Spleen (tissue), 11 donors: ENCODE measurements around the gene CCDC120. TPM values are rescaled to one million over a fixed set of nuclear protein-coding genes. Genes with fewer than 3 reads are reported as not detected.
A peak's percentile ranks its signal among the peaks of the same experiment; 100 is the strongest.

Experiments
- DNase-seq: peaks from one replicate; pipeline ENCODE4 v3.0.0-alpha.2; 2020
- H3K27ac ChIP-seq, 8 donors: fragments of 200-600 bp; sonication (generic) in 7 of 8; 1 replicate in 4 of 8; 2 replicates in 4 of 8; pipeline versions ENCODE4 v1.5.0 to v1.8.0; 2016 to 2021; ENCODE audit warnings: inconsistent platforms in 4 of 8, mild to moderate bottlenecking in 4 of 8, moderate library complexity in 1 of 8
- H3K27me3 ChIP-seq, 7 donors: fragments of 200-600 bp; sonication (generic) in 6 of 7; replicated peaks in 1 of 7; 1 replicate in 4 of 7; 2 replicates in 3 of 7; pipeline versions ENCODE4 v1.5.0 to v1.8.0; 2016 to 2021; ENCODE audit warnings: inconsistent platforms in 3 of 7, mild to moderate bottlenecking in 1 of 7
- H3K36me3 ChIP-seq, 6 donors: fragments of 200-600 bp; sonication (generic) in 5 of 6; 1 replicate in 4 of 6; 2 replicates in 2 of 6; pipeline versions ENCODE4 v1.5.0 to v1.8.0; 2016 to 2021; ENCODE audit warnings: inconsistent platforms in 2 of 6
- H3K4me1 ChIP-seq, 6 donors: fragments of 200-600 bp; sonication (generic) in 5 of 6; 1 replicate in 3 of 6; 2 replicates in 3 of 6; pipeline versions ENCODE4 v1.5.0 to v1.8.0; 2016 to 2021; ENCODE audit warnings: inconsistent platforms in 3 of 6
- H3K4me3 ChIP-seq, 8 donors: fragments of 200-600 bp; sonication (generic) in 7 of 8; 1 replicate in 4 of 8; 2 replicates in 4 of 8; pipeline versions ENCODE4 v1.5.0 to v1.8.0; 2016 to 2021; ENCODE audit warnings: inconsistent platforms in 4 of 8, mild to moderate bottlenecking in 4 of 8, moderate library complexity in 2 of 8
- H3K9me3 ChIP-seq, 8 donors: fragments of 200-600 bp; sonication (generic) in 7 of 8; 1 replicate in 4 of 8; 2 replicates in 4 of 8; pipeline versions ENCODE4 v1.5.0 to v1.8.0; 2016 to 2021; ENCODE audit warnings: inconsistent platforms in 4 of 8
- CTCF ChIP-seq, 11 experiments: fragments of 200-600 bp in 7 of 11; fragments of 450-650 bp in 4 of 11; sonication (generic) in 4 of 11; IDR thresholded peaks in 8 of 11; conservative IDR thresholded peaks in 3 of 11; 1 replicate in 7 of 11; 2 replicates in 4 of 11; pipeline versions ENCODE4 v1.4.0 to v1.8.0; 2016 to 2021; ENCODE audit warnings: antibody characterized with exemption in 11 of 11, inconsistent platforms in 4 of 11, mild to moderate bottlenecking in 1 of 11
- POLR2A ChIP-seq, 3 donors: fragments of 450-650 bp; IDR thresholded peaks; one replicate each; pipeline ENCODE4 v1.5.1; 2017; ENCODE audit warnings: antibody characterized with exemption in 3 of 3, mild to moderate bottlenecking in 1 of 3
- POLR2AphosphoS5 ChIP-seq, 3 donors: sonication (generic); formaldehyde crosslinking; IDR thresholded peaks; one replicate each; pipeline ENCODE4 v1.5.1; 2017; ENCODE audit warnings: antibody characterized with exemption in 3 of 3
- WGBS, 5 donors: extraction: QIAGEN DNeasy Blood & Tissue Kit in 3 of 5; methylation state at CpG; one replicate each; pipeline versions ENCODE4 v1.1.5 to v1.1.7; 2013 to 2018; 5-methylcytosine and 5-hydroxymethylcytosine counted together
- intact Hi-C: fragments of 100-400 bp; cut with DNase I; formaldehyde crosslinking; loops from one replicate; pipeline ENCODE4 v1.15.0; 2023; ENCODE audit warnings: low total_unique reads
- polyA plus RNA-seq, 3 donors: library from polyadenylated mRNA; stranded (reverse); fragments of 200-250 nt; gene quantifications; one replicate each; pipeline ENCODE4 v1.2.1, GENCODE V29; 2013
- small RNA-seq, 4 donors: library from RNA; depleted of rRNA; stranded (forward); fragments of <200 nt; gene quantifications; one replicate each; pipeline ENCODE3, GENCODE V24; 2016
- total RNA-seq, 7 donors: library from RNA; depleted of rRNA in 3 of 7; stranded (reverse); fragments of >200 nt in 3 of 7; fragmentation: NEBNext Ultra II Directional in 4 of 7; extraction: Animal tissue kit (Norgen Biotek cat#: 25700) in 4 of 7; gene quantifications; one replicate each; pipeline versions ENCODE4 v1.1.0 to v1.2.1, GENCODE V29; 2016 to 2021
- donor health status: healthy with polysubstance abuse.
- donor health status: DM: no; HTN: no; CAD: no; lungs with moderate emphysema.
- donor health status: DM: no; HTN: no; CAD: no.
- donor health status: Bipolar disorder and iron deficiency.
- donor health status: healthy.
- donor health status: DM: no; HTN: no; CAD: no.
- donor health status: DM: yes; HTN: yes; CAD: no.

The CCDC120 gene
- total and polyA plus RNA-seq, 10 donors: 1.1 to 8.6 (median 6.2) TPM

- intact Hi-C loops: no loop called here
- no peaks in the 10 kb centered on the region for H3K9me3 ChIP-seq
- TF ChIP-seq POLR2A (IDR thresholded peaks at IDR 0.05) (no peak), POLR2AphosphoS5 (IDR thresholded peaks at IDR 0.05) (no peak), CTCF (IDR thresholded peaks at IDR 0.05 in 8 of 11, conservative IDR thresholded peaks at IDR 0.05 in 3 of 11) (no peak)
- 83 to 90% (median 88%) methylated on average over 7 to 8 of the region's 8 CpGs for WGBS, 5 donors
- H3K4me1 ChIP-seq: peaks cover 0 to 11% (median 0%) of the 10 kb centered on the region in 6 donors
- H3K4me3 ChIP-seq: no peak overlapping the region
- no peaks in the 10 kb centered on the region for H3K27me3 ChIP-seq
- DNase-seq: no peak
- H3K27ac ChIP-seq: no peak overlapping the region
- H3K36me3 ChIP-seq: peaks cover 0 to 99% (median 45%) of the 10 kb centered on the region in 6 donors
Observed at GRCh38 chrX:49116076-49116475, 57.3 kb downstream of the CCDC120 start.

- Histone ChIP-seq H3K4me1 (peaks cover 0 to 11% (median 0%) of the 10 kb centered on the region in 6 donors), H3K27me3 (no peaks in the 10 kb centered on the region), H3K9me3 (no peaks in the 10 kb centered on the region), H3K4me3 (no peak overlapping the region), H3K36me3 (peaks cover 0 to 100% (median 47%) of the 10 kb centered on the region in 6 donors), H3K27ac (peak overlapping the region in 1 of 8 donors; percentile 61)
- WGBS, 5 donors: 68 to 93% (median 81%) methylated on average over 1 to 5 of the region's 5 CpGs
- DNase-seq: no peak
- intact Hi-C loops: no loop called here
- TF ChIP-seq POLR2A (IDR thresholded peaks at IDR 0.05) (no peak), CTCF (IDR thresholded peaks at IDR 0.05 in 8 of 11, conservative IDR thresholded peaks at IDR 0.05 in 3 of 11) (no peak), POLR2AphosphoS5 (IDR thresholded peaks at IDR 0.05) (no peak)
Observed at GRCh38 chrX:49116716-49117115, 57.9 kb downstream of the CCDC120 start.

- 51 to 72% (median 56%) methylated on average over 6 of the region's 6 CpGs for WGBS, 5 donors
- H3K4me3 ChIP-seq: peak overlapping the region in 1 of 8 donors; percentile 19
- no peak for TF ChIP-seq POLR2A (IDR thresholded peaks at IDR 0.05)
- no peak for TF ChIP-seq POLR2AphosphoS5 (IDR thresholded peaks at IDR 0.05)
- TF ChIP-seq CTCF (IDR thresholded peaks at IDR 0.05 in 8 of 11, conservative IDR thresholded peaks at IDR 0.05 in 3 of 11): no peak
- H3K9me3 ChIP-seq: no peaks in the 10 kb centered on the region
- H3K27me3 ChIP-seq: no peaks in the 10 kb centered on the region
- H3K27ac ChIP-seq: peak overlapping the region in 3 of 8 donors; percentile 13 to 61 (median 31)
- H3K36me3 ChIP-seq: peaks cover 0 to 98% (median 44%) of the 10 kb centered on the region in 6 donors
- H3K4me1 ChIP-seq: peaks cover 0 to 19% (median 6%) of the 10 kb centered on the region in 6 donors
- intact Hi-C loops: no loop called here
- no peak for DNase-seq
Observed at GRCh38 chrX:49117581-49117980, 58.8 kb downstream of the CCDC120 start.

Small RNA genes lying within 50 kb of the gene (small RNA-seq; reads per million reads assigned to genes)
- gene RNU4-52P: 0.14 to 0.38 (median 0.16) reads per million in 4 donors

Other genes starting within 250 kb of the CCDC120 start
- under 1 TPM in 1 of 7 donors, not detected in 6; 0.79 TPM for gene ERAS, start 232.5 kb upstream of the CCDC120 start, total RNA-seq
- gene ERAS, start 232.5 kb upstream of the CCDC120 start, polyA plus RNA-seq: under 1 TPM in 2 of 3 donors, not detected in 1; 0.08 to 0.10 TPM
- gene PCSK1N, start 223.4 kb upstream of the CCDC120 start, total RNA-seq: under 1 TPM in 3 of 7 donors, not detected in 4; 0.47 to 0.74 (median 0.70) TPM
- under 1 TPM; 0.10 to 0.36 (median 0.11) TPM for gene PCSK1N, start 223.4 kb upstream of the CCDC120 start, polyA plus RNA-seq
- gene TIMM17B, start 161.2 kb upstream of the CCDC120 start, total RNA-seq: 10 to 100 TPM; 29.3 to 50.0 (median 38.2) TPM
- 10 to 100 TPM; 54.9 to 68.8 (median 59.1) TPM for gene TIMM17B, start 161.2 kb upstream of the CCDC120 start, polyA plus RNA-seq
- gene PQBP1, start 161.1 kb upstream of the CCDC120 start, total RNA-seq: 10 to 100 TPM; 53.5 to 73.6 (median 68.6) TPM
- 10 to 100 TPM; 83.8 to 97.3 (median 92.9) TPM for gene PQBP1, start 161.1 kb upstream of the CCDC120 start, polyA plus RNA-seq
- gene SLC35A2, start 147.4 kb upstream of the CCDC120 start, total RNA-seq: 10 to 100 TPM; 15.0 to 20.8 (median 17.4) TPM
- 1 to 10 TPM; 6.2 to 8.7 (median 8.3) TPM for gene SLC35A2, start 147.4 kb upstream of the CCDC120 start, polyA plus RNA-seq
- gene PIM2, start 140.0 kb upstream of the CCDC120 start, total RNA-seq: 100 to 1,000 TPM in 6 of 7 donors, 10 to 100 TPM in 1; 89.1 to 220 (median 159) TPM
- gene PIM2, start 140.0 kb upstream of the CCDC120 start, polyA plus RNA-seq: 10 to 100 TPM; 54.2 to 86.6 (median 62.4) TPM
- gene OTUD5, start 101.4 kb upstream of the CCDC120 start, total RNA-seq: 10 to 100 TPM; 47.2 to 65.8 (median 58.5) TPM
- 10 to 100 TPM; 29.6 to 53.2 (median 46.6) TPM for gene OTUD5, start 101.4 kb upstream of the CCDC120 start, polyA plus RNA-seq
- 1 to 10 TPM; 1.5 to 3.7 (median 2.2) TPM for gene KCND1, start 87.2 kb upstream of the CCDC120 start, total RNA-seq
- gene KCND1, start 87.2 kb upstream of the CCDC120 start, polyA plus RNA-seq: 1 to 10 TPM; 1.5 to 2.3 (median 2.0) TPM
- 10 to 100 TPM; 48.0 to 93.6 (median 72.6) TPM for gene GRIPAP1, start 56.7 kb upstream of the CCDC120 start, total RNA-seq
- gene GRIPAP1, start 56.7 kb upstream of the CCDC120 start, polyA plus RNA-seq: 10 to 100 TPM; 20.0 to 42.2 (median 34.8) TPM
- 10 to 100 TPM; 47.1 to 79.1 (median 64.9) TPM for gene TFE3, start 15.6 kb upstream of the CCDC120 start, total RNA-seq
- gene TFE3, start 15.6 kb upstream of the CCDC120 start, polyA plus RNA-seq: 10 to 100 TPM; 16.0 to 35.8 (median 18.7) TPM
- 10 to 100 TPM; 15.4 to 23.7 (median 18.9) TPM for gene PRAF2, start 15.0 kb downstream of the CCDC120 start, total RNA-seq
- 10 to 100 TPM; 15.9 to 17.9 (median 16.0) TPM for gene PRAF2, start 15.0 kb downstream of the CCDC120 start, polyA plus RNA-seq
- 100 to 1,000 TPM in 1 of 7 donors, 10 to 100 TPM in 6; 59.3 to 123 (median 64.7) TPM for gene WDR45, start 20.9 kb downstream of the CCDC120 start, total RNA-seq
- gene WDR45, start 20.9 kb downstream of the CCDC120 start, polyA plus RNA-seq: 100 to 1,000 TPM in 1 of 3 donors, 10 to 100 TPM in 2; 49.3 to 122 (median 95.4) TPM
- gene GPKOW, start 64.7 kb downstream of the CCDC120 start, total RNA-seq: 10 to 100 TPM; 17.6 to 23.9 (median 19.2) TPM
- 10 to 100 TPM in 2 of 3 donors, 1 to 10 TPM in 1; 8.7 to 15.3 (median 11.6) TPM for gene GPKOW, start 64.7 kb downstream of the CCDC120 start, polyA plus RNA-seq
- gene MAGIX, start 103.8 kb downstream of the CCDC120 start, total RNA-seq: 1 to 10 TPM in 6 of 7 donors, under 1 TPM in 1; 0.89 to 4.3 (median 1.5) TPM
- gene MAGIX, start 103.8 kb downstream of the CCDC120 start, polyA plus RNA-seq: 1 to 10 TPM in 2 of 3 donors, under 1 TPM in 1; 0.96 to 2.1 (median 1.3) TPM
- gene PLP2, start 112.9 kb downstream of the CCDC120 start, total RNA-seq: 100 to 1,000 TPM in 1 of 7 donors, 10 to 100 TPM in 6; 30.2 to 100 (median 52.6) TPM
- 10 to 100 TPM; 48.8 to 77.1 (median 57.4) TPM for gene PLP2, start 112.9 kb downstream of the CCDC120 start, polyA plus RNA-seq
- 10 to 100 TPM; 11.3 to 29.0 (median 15.2) TPM for gene PRICKLE3, start 127.4 kb downstream of the CCDC120 start, total RNA-seq
- 1 to 10 TPM; 3.2 to 6.2 (median 3.4) TPM for gene PRICKLE3, start 127.4 kb downstream of the CCDC120 start, polyA plus RNA-seq
- gene SYP, start 141.2 kb downstream of the CCDC120 start, total RNA-seq: 1 to 10 TPM in 5 of 7 donors, under 1 TPM in 2; 0.52 to 3.6 (median 1.5) TPM
- gene SYP, start 141.2 kb downstream of the CCDC120 start, polyA plus RNA-seq: 1 to 10 TPM in 2 of 3 donors, under 1 TPM in 1; 0.48 to 2.1 (median 1.3) TPM
- 1 to 10 TPM in 5 of 7 donors, under 1 TPM in 2; 0.63 to 2.9 (median 1.2) TPM for gene CACNA1F, start 174.3 kb downstream of the CCDC120 start, total RNA-seq
- gene CACNA1F, start 174.3 kb downstream of the CCDC120 start, polyA plus RNA-seq: under 1 TPM; 0.55 to 0.67 (median 0.61) TPM
- gene CCDC22, start 176.5 kb downstream of the CCDC120 start, total RNA-seq: 10 to 100 TPM; 18.9 to 26.4 (median 21.4) TPM
- gene CCDC22, start 176.5 kb downstream of the CCDC120 start, polyA plus RNA-seq: 10 to 100 TPM; 14.9 to 19.9 (median 19.7) TPM
- gene FOXP3, start 205.7 kb downstream of the CCDC120 start, total RNA-seq: 1 to 10 TPM in 4 of 7 donors, under 1 TPM in 3; 0.26 to 3.9 (median 1.8) TPM
- 1 to 10 TPM in 2 of 3 donors, under 1 TPM in 1; 0.58 to 1.2 (median 1.1) TPM for gene FOXP3, start 205.7 kb downstream of the CCDC120 start, polyA plus RNA-seq
- 1 to 10 TPM; 5.1 to 8.9 (median 6.3) TPM for gene PPP1R3F, start 210.8 kb downstream of the CCDC120 start, total RNA-seq
- gene PPP1R3F, start 210.8 kb downstream of the CCDC120 start, polyA plus RNA-seq: 1 to 10 TPM; 2.2 to 3.8 (median 3.0) TPM
- gene GAGE10, start 244.6 kb downstream of the CCDC120 start, total RNA-seq: not detected
- gene GAGE10, start 244.6 kb downstream of the CCDC120 start, polyA plus RNA-seq: not detected